HepG2 (cell line): ENCODE measurements around the gene ZMAT2. TPM values are rescaled to one million over a fixed set of nuclear protein-coding genes. Genes with fewer than 3 reads are reported as not detected.

Experiments
- BRCA1 ChIP-seq: sonication (generic); formaldehyde crosslinking; IDR thresholded peaks from 2 replicates; pipeline ENCODE4 v1.4.0; 2020; ENCODE audit warnings: missing genetic modification reagents
- CHD4 ChIP-seq: fragments of 200-600 bp; sonication (generic); IDR thresholded peaks from 2 replicates; pipeline ENCODE4 v1.7.0; 2017; ENCODE audit warnings: mild to moderate bottlenecking, low read length, borderline replicate concordance
- DRAP1 ChIP-seq: IDR thresholded peaks from 2 replicates; pipeline ENCODE4 v1.6.1; 2016; ENCODE audit warnings: missing genetic modification reagents, missing compliant biosample characterization
- DZIP1 ChIP-seq: sonication (generic); formaldehyde crosslinking; IDR thresholded peaks from 2 replicates; pipeline ENCODE4 v1.5.0; 2020; ENCODE audit warnings: mild to moderate bottlenecking, missing genetic modification reagents
- ELF4 ChIP-seq: sonication (generic); formaldehyde crosslinking; IDR thresholded peaks from 2 replicates; pipeline ENCODE4 v1.5.0; 2020; ENCODE audit warnings: missing genetic modification reagents, mild to moderate bottlenecking, moderate library complexity, borderline replicate concordance
- GABPB1 ChIP-seq: IDR thresholded peaks from 2 replicates; pipeline ENCODE4 v1.6.1; 2016; ENCODE audit warnings: mild to moderate bottlenecking, missing genetic modification reagents, moderate library complexity, missing compliant biosample characterization
- GLMP ChIP-seq: sonication (generic); formaldehyde crosslinking; IDR thresholded peaks from 2 replicates; pipeline ENCODE4 v1.9.0; 2021; ENCODE audit warnings: missing genetic modification reagents, mild to moderate bottlenecking, borderline replicate concordance
- KDM6A ChIP-seq: IDR thresholded peaks from 2 replicates; pipeline ENCODE4 v1.6.1; 2016; ENCODE audit warnings: low read depth
- PATZ1 ChIP-seq: sonication (generic); formaldehyde crosslinking; IDR thresholded peaks from 2 replicates; pipeline ENCODE4 v1.4.0; 2020; ENCODE audit warnings: missing genetic modification reagents
- PITX1 ChIP-seq: sonication (generic); formaldehyde crosslinking; IDR thresholded peaks from 2 replicates; pipeline ENCODE4 v1.5.1; 2020; ENCODE audit warnings: mild to moderate bottlenecking, missing genetic modification reagents
- POGZ ChIP-seq: sonication (generic); formaldehyde crosslinking; IDR thresholded peaks from 2 replicates; pipeline ENCODE4 v1.4.0; 2020; ENCODE audit warnings: mild to moderate bottlenecking, missing genetic modification reagents
- SRSF1 ChIP-seq: fragments of 200-400 bp; formaldehyde crosslinking; optimal IDR thresholded peaks from 2 replicates; pipeline ENCODE3; 2017; ENCODE audit warnings: mild to moderate bottlenecking, low read depth, low read length, moderate library complexity
- ZBTB42 ChIP-seq: sonication (generic); formaldehyde crosslinking; IDR thresholded peaks from 2 replicates; pipeline ENCODE4 v1.5.0; 2020; ENCODE audit warnings: mild to moderate bottlenecking, missing genetic modification reagents
- ZC3H13 ChIP-seq: sonication (generic); formaldehyde crosslinking; IDR thresholded peaks from 2 replicates; pipeline ENCODE4 v1.8.1; 2023; ENCODE audit warnings: mild to moderate bottlenecking, missing genetic modification reagents, moderate library complexity
- ZKSCAN8 ChIP-seq: IDR thresholded peaks from 2 replicates; pipeline ENCODE4 v1.6.1; 2016; ENCODE audit warnings: borderline replicate concordance, missing genetic modification reagents, missing compliant biosample characterization
- ZNF350 ChIP-seq: sonication (generic); formaldehyde crosslinking; IDR thresholded peaks from 2 replicates; pipeline ENCODE4 v1.4.0; 2020; ENCODE audit warnings: mild to moderate bottlenecking, low read depth, missing genetic modification reagents, borderline replicate concordance
- ZNF484 ChIP-seq: sonication (generic); formaldehyde crosslinking; IDR thresholded peaks from 2 replicates; pipeline ENCODE4 v1.5.1; 2020; ENCODE audit warnings: mild to moderate bottlenecking, low read depth, missing genetic modification reagents, borderline replicate concordance
- ZNF513 ChIP-seq: sonication (generic); formaldehyde crosslinking; conservative IDR thresholded peaks from 2 replicates; pipeline ENCODE4 v1.5.0; 2020; ENCODE audit warnings: missing genetic modification reagents
- ZNF557 ChIP-seq: sonication (generic); formaldehyde crosslinking; IDR thresholded peaks from 2 replicates; pipeline ENCODE4 v1.4.0; 2020; ENCODE audit warnings: missing genetic modification reagents
- ZNF562 ChIP-seq: sonication (generic); formaldehyde crosslinking; IDR thresholded peaks from 2 replicates; pipeline ENCODE4 v1.8.0; 2022; ENCODE audit warnings: missing genetic modification reagents, borderline replicate concordance
- ZSCAN25 ChIP-seq: sonication (generic); formaldehyde crosslinking; IDR thresholded peaks from 2 replicates; pipeline ENCODE4 v1.8.0; 2022; ENCODE audit warnings: mild to moderate bottlenecking, missing genetic modification reagents
- polyA plus RNA-seq, 8 experiments: library from polyadenylated mRNA; depleted of rRNA in 3 of 8; stranded (reverse) in 7 of 8; unstranded in 1 of 8; fragments of >200 nt; fragmentation: Illumina TruSeq in 4 of 8; extraction: Trizol in 4 of 8; gene quantifications; 2 replicates each; pipeline versions ENCODE4 v1.2.1 to v1.2.3, GENCODE V29; 2011 to 2016; ENCODE audit warnings: low read depth in 4 of 8, missing spikeins in 1 of 8, mixed read lengths in 1 of 8; ENCODE audit not compliant: insufficient read depth in 1 of 8
- total RNA-seq, 5 experiments: library from RNA; depleted of rRNA; stranded (reverse); fragments of >200 nt; fragmentation: Illumina TruSeq; extraction: Trizol; gene quantifications; 2 replicates each; pipeline ENCODE4 v1.2.3, GENCODE V29; 2016; ENCODE audit warnings: low read depth in 1 of 5

Gene ZMAT2
- total and polyA plus RNA-seq, 2 of the 13 experiments (the other 11 are each of a cell fraction or from before 2014, with no cell fraction given) = 35.4 to 92.8 TPM

GRCh38 chr5:140690941-140691924, 9.0 kb upstream of the ZMAT2 start, which contains the start of the genes HARS1 and HARS2 (continued):
- TF ChIP-seq ZC3H13 (CRISPR knock-in tag) = peak; percentile 90
- peak; percentile 37; the same call in 1 of the 2 replicates for TF ChIP-seq PATZ1
- TF ChIP-seq DRAP1 (CRISPR knock-in tag) = peak; percentile 72
- peak; percentile 94 for TF ChIP-seq ELF4 (CRISPR knock-in tag)
- no peak for TF ChIP-seq ZKSCAN8 (CRISPR knock-in tag)
- no peak for TF ChIP-seq ZNF562 (CRISPR knock-in tag)
- TF ChIP-seq POGZ = peak; percentile 80; the same call in 1 of the 2 replicates
- TF ChIP-seq ZBTB42 (CRISPR knock-in tag) = 0 out of 2 replicates have a peak, but pooled peaks have one; percentile 30
- no peak; the same call in 1 of the 2 replicates for TF ChIP-seq ZNF513 (CRISPR knock-in tag)
- no peak for TF ChIP-seq GLMP
- TF ChIP-seq ZSCAN25 (CRISPR knock-in tag) = no peak; the same call in 1 of the 2 replicates
- peak; percentile 99 for TF ChIP-seq GABPB1
- TF ChIP-seq ZNF484 (CRISPR knock-in tag) = no peak
- TF ChIP-seq ZNF557 (CRISPR knock-in tag) = no peak
- peak; percentile 92 for TF ChIP-seq ZNF350 (CRISPR knock-in tag)
- no peak for TF ChIP-seq CHD4
- no peak for TF ChIP-seq DZIP1 (CRISPR knock-in tag)
- peak; percentile 62; the same call in 1 of the 2 replicates for TF ChIP-seq PITX1 (CRISPR knock-in tag)
- no peak for TF ChIP-seq KDM6A (CRISPR knock-in tag)
- peak; percentile 89 for TF ChIP-seq SRSF1
- TF ChIP-seq BRCA1 = peak; percentile 64; the same call in 1 of the 2 replicates
